ENCODE results near the gene OSBPL2.

The OSBPL2 gene

DNA sequence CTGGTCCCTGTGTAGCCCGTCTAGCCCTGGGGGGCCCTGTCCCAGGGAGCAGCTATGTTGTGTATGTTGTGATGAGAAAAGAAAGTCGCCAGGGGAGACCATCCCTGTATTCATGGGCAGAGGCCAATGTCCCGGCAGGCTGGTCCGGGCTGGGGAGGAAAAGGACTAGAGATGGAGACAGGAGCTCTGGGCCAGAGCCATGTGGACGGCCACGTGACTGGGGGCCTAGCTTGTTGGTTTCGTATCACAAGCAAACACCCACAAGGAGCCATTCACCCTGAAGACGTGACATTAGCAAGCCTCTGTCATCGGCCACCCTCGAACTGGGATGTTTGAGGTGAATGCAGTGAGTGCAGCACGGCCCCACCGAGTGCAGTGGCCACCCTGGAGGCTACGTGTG is 15.3 kb upstream of the OSBPL2 start:
- DNase-seq: no peak

DNA sequence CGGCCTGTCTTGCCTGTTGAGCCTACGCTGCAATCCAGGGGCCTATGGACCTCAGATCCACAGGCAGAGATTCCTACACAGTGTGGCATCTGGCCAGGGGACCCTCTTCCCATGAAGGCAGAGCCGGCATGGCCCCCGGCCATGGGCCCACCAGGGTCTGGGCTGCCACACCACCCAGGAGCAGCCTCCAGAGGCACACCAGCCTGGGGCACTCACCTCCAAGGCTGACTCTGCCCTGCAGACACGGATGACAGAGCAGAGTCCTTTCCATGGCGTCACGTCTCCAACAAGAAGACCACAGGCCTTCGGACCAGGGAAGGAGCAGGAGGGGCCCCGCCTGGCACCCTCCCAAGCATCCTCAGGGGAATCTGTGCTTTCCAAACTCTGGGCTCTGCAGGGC is 14.8 kb upstream of the OSBPL2 start:
- DNase-seq: no peak

DNA sequence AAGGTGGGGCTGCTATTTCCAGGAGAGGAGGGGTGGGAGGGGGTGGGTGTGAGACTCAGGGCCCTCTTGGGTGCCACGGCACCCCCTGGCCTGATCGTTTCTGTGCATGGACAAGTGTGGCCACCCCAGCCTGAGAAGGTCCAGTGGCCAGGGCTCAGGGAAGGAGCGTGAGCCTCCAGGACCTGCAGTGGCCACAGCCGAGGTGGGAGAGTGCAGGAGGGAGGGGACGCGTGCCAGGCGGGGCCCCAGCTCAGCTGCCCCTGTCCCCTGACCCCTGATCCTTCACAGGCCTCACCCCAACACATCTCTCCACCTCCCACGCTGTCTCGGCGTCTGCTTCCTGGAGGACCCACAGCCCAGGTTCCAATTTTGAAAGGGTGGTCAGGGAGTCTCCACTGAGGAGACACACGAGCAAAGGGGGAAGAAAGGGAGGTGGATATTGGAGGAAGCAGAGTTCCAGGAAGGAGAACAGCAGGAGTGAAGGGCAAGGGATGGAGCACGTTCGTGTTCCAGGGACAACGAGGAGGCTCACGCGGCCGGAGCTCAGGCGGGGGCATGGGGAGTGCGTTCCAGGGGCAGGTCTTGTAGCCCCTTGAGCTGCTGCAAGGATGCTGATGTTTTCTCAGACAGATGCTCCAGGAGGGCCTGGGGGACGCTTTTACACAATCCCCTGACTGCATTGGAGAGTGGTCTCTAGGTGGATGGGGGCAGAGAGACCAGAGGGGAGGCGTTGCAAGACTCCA is 14.0 kb upstream of the OSBPL2 start:
- DNase-seq: no peak

DNA sequence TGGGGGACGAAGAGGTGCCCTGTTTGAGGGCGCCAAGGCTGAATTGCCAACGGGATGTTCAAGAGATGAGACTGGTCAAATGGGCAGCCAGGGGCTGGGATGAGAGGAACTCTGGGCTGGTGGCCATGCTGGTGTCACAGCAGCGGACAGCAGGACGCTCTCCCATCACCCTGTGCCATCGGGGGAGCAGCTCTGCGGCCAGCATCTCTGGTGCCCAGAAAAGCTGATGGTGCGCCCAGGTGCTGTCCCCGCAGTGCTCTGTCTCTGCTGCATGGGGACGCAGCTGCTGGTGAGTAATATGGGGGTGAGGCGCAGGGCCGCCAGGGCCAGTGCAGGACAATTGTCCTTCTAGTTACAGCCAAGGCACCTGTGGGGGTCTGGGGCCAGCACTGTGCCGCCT is 13.3 kb upstream of the OSBPL2 start:
- DNase-seq: no peak

DNA sequence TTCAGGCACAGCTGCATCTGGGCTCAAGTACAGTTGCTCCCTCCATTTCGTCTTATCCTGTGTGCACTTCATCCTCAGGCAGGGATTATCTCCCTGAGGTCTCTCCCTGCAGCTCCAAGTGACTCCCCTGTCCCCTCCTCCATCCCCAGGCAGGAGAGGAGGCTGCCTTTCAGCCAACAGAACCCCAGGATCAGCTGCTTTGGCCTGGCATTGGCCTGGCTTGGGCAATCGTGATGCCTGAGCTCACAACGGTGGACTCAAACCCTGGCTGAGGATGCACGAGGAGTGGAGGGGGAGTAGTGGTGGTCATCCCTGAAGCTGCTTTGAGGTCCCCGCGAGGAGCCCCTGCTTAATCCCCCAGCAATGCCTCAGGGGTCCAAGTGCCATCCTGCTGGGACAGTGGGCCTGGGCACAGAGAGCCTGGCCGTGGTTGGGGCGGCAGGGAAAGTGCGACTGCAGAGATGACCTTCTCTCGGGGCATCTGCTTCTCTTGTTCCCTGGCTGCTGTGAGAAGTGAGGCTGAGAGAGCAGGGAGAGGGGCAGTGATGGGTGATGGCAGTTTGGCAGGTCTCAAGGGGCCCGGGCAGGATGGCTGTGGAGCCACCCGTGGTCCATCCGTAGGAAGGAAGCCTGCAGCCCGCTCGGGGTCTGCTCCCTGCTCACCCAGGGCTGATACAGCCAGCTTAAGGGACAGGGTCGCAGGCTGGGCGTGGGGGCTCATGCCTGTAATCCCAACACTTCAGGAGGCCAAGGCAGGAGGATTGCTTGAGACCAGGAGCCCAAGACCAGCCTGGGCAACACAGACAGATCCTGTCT is 12.3 kb upstream of the OSBPL2 start:
- no peak for DNase-seq

DNA sequence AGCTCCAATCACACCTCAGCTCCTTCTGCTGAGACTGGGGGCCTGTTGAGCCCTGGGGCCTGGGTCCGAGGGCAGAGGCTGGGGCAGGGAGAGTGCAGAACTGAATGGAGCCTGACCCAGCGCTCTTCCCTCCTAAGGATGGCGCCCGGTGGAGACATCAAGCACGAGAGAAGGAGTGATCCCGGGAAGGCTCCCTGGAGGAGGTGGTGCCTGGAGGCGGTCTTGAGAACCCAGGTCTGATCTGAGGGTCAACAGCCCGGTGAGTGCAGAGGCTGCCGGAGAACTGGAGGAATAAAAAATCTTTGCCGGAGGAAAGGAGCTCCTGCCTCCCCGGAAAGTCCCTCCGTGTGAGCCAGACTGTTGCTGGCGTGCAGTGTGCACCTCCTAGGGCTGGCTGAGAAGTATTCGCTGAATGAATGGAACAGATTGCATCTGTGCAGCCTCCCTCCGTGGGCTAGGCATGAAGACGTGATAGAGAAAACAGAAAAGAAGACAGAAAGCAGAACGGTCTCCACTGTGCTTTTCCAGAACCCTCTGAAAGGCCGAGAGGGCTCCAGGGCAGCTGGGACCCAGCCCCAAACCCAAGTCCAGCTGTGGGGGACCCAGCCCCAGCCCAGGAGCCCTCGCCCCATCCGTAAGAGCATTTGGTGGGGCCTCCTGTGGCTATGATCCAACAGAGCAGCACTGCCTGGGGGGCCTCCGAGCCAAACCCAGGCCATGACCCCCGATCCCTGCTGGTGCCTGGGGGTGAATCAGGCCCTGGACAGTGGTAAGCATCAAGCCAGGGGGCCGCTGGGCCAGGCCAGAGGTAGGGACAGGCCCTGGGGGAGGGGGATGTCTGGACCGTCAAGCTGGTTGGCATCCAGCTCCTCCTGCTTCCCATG is 11.4 kb upstream of the OSBPL2 start:
- no peak for DNase-seq

DNA sequence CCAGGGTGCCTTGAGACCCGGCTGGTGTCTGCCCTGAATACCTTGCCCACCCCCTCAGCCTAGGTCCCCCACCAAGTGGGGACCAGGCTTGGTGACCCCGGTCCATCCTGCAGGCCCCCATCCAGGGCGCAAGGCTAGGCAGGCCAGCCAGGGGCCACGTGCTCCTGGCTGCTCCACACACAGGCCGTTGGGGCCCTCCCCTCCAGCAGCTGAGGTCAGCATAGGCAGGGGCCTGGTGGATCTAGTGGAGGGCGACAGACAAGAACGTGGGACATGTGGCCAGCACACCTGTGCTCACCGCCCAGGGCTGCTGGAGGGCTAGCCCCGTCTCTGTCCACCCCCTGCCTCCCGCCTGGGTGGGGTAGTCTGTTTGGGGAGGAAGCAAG is 10.7 kb upstream of the OSBPL2 start:
- no peak for DNase-seq

DNA sequence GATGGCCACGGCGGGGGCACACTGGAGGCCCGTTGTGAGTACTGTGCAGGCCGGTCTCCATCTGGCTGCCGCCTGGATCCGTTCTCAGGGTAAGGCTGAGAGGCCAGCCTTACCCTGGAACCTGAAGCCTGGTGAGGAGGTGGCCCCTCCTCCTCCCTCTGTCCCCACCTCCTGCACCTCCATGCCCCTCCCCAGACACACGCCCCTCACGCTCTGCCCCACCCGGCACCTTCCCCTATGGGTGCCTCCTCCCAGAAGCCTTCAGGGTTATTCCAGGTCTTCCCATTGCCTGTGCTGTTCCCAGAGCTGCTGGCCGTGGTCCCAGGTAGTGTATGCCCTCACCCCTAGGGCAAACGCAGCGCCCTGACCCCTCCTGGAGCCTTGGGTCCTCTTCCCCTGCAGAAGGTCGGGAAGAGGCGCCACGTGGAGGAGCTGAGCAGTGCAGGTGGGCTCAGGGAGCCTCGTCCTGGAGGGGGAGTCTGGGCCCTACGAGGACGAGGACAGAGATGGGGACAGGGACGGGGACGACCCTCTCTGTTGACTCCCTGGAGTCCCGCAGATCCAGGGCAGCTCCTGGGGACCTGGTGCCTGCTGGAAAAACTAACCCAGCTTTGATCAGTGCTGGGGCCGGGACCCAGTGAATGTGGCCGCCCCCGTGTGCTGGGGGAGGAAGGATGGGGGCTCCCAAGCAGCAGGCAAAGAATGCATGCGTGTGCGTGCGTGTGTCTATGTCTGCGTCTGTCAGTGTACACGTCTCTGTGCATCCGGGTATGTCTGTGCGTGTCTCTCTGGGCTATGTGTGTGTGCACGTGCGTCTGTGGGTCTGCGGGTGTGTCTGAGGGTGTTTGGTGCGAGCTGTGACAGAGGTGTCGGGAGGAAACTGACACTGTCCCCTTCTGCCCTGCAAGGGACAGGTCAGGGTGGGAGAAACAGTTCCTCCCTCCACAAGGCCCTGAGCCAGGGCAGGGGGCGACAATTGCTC is 10.1 kb upstream of the OSBPL2 start:
- DNase-seq: no peak

DNA sequence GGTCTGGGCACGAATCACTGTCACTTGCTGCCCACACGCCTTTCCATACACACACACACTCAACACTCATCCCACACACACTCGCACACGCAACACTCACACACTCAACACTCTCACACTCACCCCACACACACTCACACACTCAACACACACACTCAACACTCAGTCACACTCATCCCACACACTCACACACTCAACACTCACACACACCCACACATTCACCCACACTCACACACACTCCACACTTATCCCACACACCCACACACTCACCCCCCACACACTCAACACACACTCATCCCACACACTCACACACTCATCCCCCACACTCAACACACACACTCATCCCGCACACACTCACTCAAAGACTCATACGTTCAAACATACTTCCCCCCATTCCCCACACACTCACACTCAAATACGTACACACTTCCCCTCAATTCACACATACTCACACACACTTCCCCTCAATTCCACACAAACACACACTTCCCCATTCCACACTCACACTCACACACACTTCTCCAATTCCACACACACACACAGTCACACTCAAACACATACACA is 9.3 kb upstream of the OSBPL2 start:
- DNase-seq: no peak

DNA sequence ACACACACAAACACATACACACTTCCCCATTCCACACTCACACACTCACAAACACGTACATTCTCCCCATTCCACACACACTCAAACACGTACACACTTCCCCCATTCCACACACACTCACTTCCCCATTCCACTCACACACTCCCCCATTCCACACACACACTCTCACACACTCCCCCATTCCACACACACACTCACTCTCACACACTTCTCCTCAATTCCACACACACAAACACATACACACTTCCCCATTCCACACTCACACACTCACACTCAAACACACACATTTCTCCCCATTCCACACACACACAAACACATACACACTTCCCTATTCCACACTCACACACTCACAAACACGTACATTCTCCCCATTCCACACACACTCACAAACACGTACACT is 8.7 kb upstream of the OSBPL2 start:
- DNase-seq: no peak

DNA sequence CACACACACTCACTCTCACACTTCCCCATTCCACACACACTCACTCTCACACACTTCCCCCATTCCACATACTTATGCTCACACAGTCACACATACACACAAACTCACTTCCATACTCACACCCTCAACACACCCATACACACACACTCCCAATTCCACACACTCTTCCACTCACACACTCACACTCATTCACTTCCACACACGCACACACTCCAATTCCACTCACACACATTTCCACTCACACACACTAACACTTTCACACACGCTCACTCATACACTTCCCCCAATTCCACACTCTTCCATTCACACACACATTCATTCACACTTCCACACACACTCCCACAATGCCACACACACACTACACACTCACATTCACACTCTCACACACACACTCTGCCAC is 8.0 kb upstream of the OSBPL2 start:
- no peak for DNase-seq

DNA sequence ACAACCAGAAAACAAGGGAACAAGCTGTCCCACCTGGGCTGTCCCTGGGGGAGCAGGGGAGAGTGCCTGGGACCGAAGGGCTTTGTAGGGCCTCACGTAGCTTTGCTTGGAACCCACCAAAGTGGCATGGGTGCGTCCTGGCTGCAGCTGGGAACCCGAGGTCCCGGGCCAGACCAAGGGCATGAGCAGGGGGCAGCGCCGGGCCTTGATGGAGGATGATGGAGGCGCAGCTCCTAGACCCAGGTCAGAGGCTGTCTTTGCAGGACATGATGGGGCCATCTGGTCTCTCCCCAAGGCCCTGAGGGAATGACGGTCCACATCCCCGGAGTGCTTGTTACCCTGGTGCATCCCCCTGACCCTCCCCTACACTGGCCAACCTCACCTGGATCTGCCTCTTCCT is 7.6 kb upstream of the OSBPL2 start:
- DNase-seq: no peak

DNA sequence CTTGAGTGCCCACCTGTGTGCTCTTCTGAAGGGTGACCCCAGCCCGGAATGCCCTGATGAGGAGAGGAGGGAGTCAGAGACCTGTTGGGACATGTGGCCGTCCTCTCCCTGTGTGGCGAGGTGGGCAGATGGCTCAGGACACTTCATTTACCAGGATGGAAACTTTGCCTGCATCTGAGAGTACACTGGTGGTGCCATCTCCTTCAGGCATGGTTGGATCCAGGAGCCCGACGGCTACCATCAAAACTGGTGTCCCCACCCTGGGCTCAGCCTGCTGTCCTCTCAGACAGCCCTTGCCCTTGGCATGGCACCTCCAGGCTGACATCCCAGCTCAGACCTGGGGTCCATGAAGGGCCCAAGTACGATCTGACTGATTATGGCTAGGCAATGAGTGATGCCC is 7.0 kb upstream of the OSBPL2 start:
- DNase-seq: no peak

DNA sequence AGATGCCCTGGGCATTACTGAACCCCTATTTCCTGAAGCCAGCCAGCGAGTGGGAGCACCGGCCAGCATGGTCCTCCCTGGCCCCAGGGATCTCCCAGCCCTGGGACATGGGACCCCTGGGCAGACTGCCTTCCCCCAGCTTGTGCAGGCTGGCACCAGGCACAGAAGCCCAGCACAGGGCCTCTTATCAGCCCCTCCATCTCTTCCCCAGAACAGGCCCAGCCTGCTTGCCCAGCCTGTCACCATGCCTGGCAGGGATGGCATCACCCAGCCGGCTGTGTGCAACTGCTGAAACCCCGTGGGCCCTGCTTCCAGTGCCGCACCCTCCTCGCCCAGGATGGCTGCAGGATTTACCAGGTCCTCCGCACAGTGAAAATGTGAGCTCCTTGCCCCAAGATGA is 6.1 kb upstream of the OSBPL2 start:
- DNase-seq: no peak

DNA sequence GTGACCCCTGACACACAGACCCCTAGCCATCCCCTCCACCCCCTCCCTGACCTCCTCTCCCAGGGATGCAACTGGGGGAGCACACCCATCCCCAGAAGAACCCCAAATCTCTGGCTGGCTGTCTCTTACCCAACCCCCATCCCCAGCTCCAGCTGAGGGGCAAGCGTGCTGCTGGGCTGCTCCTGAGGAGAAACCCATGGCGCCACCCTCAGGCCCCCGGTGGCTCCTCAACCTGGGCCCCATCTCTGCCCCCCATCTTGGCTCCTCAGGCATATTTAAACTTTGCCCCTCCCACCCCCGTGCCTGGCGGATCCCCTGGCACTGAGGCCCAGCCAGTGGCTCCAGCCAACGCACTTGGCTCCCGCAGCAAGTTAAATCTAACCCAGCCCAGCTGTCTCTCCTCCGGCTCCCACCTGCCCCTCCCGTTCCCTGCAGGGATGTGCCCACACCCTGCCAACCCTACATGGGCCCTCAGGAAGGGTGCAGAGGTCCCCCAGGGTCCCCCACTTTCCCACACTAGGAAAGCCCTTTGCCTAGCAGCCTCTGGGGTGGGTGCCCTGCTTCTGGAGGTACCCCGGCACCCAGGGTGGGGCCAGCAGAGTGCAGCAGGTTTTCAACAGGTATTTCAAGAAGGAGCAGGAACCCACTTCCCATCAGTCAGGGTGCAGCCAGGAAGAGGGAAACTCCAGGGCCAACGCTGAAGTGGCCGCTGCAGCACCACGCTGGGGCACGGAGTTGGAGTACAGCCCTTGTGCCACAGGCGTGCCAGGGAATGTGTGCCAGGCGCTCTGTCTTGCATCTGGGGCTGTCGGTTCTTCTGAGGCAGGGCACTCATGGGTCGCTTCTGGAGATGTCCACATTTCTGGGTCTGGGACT is 5.3 kb upstream of the OSBPL2 start:
- DNase-seq: no peak

DNA sequence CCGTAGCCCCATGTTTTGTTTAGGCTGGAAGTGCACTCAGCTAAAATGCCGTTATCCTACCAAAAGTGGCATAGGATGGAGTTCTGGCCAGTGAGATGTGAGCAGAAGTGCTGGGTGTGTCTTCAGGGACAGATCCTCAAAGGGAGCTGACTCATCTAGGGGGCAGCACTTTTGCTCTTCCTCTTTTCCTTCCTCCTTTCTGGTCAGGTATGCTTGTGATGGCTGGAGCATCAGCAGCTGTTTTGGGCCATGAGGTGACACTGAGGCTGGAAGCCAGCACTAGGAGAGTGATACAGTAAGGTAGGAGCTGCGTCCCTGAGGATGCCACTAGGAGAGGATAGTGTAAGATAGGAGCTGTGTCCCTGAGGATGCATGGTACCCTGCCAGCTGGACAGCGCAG is 4.6 kb upstream of the OSBPL2 start:
- peak; percentile 37 for DNase-seq

DNA sequence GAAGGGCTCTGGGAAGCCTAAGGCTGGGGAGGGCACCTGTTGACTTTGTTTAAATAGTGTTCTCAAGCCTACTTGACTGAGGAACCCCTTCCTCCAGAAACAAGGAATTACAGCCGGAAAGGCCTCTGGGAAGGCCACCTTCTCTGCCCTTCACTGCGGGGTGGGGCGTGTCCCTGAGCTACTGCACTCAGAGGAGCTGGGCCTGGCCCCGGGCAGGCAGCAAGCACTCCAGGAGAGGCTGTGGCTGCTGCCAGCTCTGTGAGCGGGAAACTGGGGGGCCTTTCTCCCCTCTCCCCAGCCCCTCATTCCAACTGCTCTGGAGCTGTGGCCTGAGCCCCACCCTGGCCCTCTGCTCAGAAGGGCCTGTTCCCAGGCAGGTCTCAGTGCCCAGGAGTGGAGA is 4.0 kb upstream of the OSBPL2 start:
- no peak for DNase-seq

DNA sequence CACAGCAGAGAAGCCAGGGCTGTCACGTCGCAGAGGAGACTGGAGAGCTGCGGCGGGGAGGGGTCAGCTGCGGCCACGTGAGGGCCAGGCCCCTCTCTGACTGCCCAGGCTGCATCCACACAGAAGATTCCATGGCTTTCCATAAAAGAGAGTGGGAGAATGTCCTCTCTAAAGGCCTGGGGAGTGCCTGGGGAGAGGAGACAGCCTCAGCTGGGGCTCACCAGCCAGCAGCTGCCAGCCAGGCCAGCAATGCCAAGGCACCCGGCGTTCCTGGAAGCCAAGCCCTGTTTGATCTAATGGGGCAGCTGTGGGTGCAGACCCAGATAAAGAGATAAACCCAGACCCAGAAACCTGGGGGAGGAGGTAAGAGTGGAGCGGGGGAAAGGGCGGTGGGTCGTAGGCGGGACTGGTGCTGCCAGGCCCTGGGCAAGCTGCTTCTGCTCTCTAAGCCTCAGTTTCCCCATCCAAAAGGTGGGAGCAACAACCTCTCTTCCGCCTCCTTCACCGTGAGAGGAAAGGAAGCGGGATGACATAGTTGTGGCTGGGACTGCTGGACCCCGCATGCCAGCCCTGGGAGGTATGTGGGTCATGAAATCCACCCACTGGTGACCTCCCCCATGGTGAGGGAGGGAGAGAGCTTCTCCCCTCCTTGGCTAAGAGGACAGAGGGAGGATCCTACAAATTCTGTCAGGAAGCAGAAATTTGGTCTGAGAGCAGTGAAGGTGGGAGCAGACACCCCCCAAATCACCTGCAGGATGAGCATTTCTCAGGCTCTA is 3.1 kb upstream of the OSBPL2 start:
- DNase-seq: no peak

DNA sequence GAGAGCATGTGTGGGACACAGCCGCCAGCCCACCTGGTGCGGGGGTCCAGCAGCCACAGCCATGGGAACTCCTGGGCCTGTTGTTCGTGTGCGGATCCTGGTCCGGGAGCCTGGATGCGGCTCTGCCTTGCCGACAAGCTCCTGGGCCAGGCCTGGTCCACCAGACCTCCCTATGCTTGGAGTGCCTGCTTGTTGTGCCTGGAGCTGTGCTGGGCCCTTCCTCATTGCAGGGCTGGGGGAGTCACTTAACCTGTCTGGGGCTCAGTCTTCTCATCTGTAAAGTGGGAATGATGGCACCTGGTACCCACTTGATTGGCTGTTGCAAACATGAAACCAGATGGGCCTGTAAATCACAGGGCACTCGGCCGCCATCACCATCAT is 2.6 kb upstream of the OSBPL2 start:
- DNase-seq: no peak

DNA sequence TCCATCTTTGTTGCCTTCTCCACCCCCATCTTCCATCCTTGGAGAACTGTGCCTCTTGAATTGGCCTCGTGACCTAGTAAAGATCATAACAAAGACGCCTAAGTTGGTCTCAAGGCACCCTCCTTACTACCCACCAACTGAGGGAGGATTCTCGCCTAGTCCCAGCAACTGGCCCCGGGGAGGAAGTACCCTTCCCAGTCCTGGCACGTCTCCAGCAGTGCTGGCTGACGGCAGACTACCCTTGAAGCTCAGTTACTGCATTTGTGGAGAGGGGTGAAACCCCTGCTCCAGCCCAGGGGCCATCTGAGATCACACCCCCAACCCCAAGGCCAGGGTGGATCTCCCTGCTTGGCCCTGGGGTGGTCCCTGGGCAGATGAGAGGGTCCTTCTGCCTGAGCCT is 2.1 kb upstream of the OSBPL2 start:
- DNase-seq: no peak
